Amniotic epithelial cell (primary cell): Measurements from ENCODE around the gene SLC25A48.

Experiments
- DNase-seq: peaks from one replicate; pipeline ENCODE4 v3.0.0-alpha.2; 2010; ENCODE audit warnings: low read depth

Gene SLC25A48

GRCh38 chr5:135881244-135881643 lies 46.8 kb downstream of the SLC25A48 start:
- DNase-seq = no peak

- DNase-seq = no peak
Observed at GRCh38 chr5:135881819-135882218, 47.4 kb downstream of the SLC25A48 start.

GRCh38 chr5:135883026-135883425 lies 48.6 kb downstream of the SLC25A48 start:
- DNase-seq = no peak

DNA sequence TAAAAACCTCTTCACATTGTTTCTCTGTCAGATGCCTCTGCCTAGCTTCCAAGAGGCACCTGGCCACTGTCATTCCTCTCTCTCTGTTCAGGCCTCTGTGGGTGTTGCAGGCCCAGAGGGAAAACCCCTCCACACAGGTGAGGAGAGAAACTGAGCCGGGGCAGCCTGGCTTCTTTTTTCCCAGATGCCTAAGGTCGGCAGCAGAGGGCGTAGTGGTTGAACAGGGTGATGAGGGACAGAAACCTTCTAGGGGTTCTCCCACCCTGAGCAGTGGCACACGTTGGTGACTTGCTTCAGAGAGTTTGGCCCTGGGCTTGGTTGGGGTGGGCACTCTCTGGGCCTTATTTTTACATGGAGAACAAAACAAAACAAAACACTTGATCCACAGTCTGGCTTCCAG lies 49.0 kb downstream of the SLC25A48 start:
- no peak for DNase-seq

GRCh38 chr5:135885031-135885430 lies 50.6 kb downstream of the SLC25A48 start:
- no peak for DNase-seq

GRCh38 chr5:135886136-135886535 lies 51.7 kb downstream of the SLC25A48 start:
- no peak for DNase-seq

DNA sequence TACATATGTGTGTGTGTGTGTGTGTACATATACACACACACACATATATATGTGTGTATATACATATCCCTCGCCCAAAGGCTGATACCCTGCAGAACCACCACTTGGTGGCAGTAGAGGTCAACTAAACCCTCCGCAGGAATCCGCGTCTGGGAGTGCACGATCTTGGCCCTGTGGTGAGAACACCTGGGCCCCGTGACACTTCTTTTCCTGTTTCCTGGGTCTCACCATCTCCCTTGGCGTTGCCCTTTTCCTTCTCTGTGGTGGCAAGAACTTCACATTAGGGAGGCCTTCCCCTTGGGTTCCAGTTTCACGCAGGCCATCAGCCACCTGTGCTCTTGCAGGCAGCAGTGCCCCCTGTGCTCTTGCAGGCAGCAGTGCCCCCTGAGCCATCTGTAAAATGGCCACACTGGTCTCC lies 53.0 kb downstream of the SLC25A48 start:
- peak; percentile 52 for DNase-seq

GRCh38 chr5:135887881-135888614 lies 53.6 kb downstream of the SLC25A48 start:
- peak; percentile 69 for DNase-seq

- DNase-seq = peak; percentile 10
Observed at GRCh38 chr5:135890296-135890695, 55.8 kb downstream of the SLC25A48 start.

DNA sequence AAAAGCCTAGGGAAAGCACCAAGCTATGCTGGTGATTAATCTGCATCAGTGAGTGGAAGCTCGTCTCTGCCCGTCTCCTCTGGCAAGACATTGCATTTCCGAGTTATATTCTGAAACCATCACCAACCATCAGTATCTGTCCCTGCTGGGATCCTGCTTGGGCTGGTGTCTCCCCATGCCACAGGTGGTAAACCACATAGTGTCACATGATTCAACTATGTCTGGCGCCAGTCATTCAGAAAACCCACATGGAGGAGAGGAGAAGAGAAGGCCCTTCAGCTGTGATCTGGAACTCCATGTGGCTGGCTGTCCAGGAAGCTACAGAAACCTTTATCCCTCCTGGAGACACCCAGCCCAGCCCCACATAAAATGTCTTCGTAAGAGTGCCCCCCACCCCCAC lies 56.4 kb downstream of the SLC25A48 start:
- no peak for DNase-seq

DNA sequence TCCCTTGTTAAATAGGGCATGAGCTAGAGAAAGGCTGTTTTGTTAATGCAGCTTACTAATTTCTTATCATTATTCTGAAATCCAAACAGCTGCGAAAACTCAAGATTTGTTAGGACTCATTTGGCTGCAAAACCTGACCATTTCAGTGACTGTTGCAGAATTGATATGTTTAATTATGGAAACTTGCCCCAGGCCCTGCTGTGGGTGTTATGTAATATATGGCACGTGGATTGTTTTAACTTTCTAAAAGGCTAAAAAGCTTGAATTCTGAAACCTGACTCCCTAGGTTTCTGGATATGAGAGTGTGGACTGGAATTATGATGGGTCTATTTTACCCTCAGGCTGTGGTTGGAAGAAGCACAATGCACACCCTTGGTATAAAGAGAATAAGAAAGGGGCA lies 56.8 kb downstream of the SLC25A48 start:
- no peak for DNase-seq

DNA sequence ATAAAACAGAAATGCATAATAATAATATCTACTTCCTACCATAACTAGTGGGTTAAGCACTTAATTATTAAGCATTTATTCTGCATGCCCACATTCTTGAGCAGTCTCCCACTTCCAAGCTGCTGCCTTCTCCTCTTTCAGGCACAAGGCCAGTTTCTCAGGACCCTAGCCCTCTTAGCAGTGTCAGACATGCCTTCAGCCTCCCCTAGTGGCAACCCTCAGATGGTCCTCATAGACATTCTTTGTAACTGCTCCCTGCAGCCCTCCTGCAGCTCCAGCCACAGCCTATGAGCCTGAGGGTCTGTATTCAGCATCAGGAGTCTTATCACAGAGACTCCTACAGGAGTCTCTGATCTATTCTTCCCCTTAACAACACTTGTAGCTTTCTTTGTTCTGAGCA lies 57.3 kb downstream of the SLC25A48 start:
- DNase-seq = no peak

DNA sequence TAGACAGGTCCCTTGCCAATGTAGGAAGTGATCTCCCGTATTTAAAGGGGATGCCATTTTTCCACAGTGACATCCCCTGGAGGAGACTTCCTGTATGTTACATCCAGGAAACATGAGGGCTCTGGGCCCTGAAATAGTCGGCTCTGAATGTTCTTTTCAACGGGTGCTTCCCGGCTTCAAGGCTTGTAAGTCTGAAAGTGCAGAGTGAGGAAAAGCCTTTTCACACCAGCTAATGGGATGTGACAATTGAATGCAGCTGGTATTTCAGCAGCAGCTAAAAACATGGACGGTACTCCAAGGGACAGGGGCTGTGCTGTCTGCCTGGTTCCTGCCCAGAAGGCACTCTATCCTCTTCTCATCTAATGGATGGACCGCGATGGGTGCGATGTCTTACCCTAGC lies 59.8 kb downstream of the SLC25A48 start:
- DNase-seq = no peak

- DNase-seq = no peak
Observed at GRCh38 chr5:135894789-135895188, 60.3 kb downstream of the SLC25A48 start.

GRCh38 chr5:135895474-135896006 lies 61.1 kb downstream of the SLC25A48 start, which contains the start of gene IL9:
Gene IL9, minus strand, starts transcription at chr5:135895841. Its CDS starts 25 bp downstream, at chr5:135895816.
- no peak for DNase-seq

DNA sequence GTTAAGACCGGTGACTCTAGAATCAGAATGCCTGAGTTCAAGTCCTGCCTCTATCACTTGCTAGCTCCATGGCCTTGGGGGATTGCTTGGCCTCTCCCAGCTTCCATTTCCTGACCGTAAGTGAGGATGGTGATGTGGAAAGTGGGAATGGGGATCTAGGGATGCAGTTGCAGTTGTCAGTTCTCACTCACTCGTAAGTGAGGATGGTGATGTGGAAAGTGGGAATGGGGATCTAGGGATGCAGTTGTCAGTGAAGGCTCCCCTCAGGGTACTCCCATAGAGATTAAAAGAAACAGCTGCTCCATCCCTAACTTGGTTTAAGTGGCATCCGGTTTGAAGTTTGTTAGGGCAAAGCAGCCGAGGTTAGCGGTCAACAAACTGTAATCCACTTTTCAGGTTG lies 64.2 kb downstream of the SLC25A48 start:
- no peak for DNase-seq

DNA sequence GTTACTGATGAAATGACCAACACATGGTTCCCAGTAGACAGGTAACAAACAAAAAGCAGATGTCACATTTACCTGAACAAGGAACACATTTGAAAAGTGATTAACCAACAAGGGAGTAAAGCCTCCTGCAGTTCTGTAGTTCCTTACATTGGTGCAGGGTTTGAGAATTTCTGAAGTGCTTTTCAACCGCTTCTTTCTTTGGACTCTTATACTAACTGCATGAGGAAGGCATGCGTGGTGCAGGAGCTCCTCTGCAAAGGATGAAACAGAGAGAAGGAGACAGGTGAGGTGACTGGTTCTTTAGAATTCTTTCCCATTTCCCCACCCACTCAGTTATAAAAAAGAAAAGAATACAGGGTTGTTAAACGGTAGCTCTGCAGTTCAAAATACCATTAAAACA lies 65.8 kb downstream of the SLC25A48 start:
- DNase-seq = no peak

- no peak for DNase-seq
Observed at GRCh38 chr5:135901633-135902032, 67.2 kb downstream of the SLC25A48 start.

- no peak for DNase-seq
Observed at GRCh38 chr5:135905144-135905543, 70.7 kb downstream of the SLC25A48 start.

DNA sequence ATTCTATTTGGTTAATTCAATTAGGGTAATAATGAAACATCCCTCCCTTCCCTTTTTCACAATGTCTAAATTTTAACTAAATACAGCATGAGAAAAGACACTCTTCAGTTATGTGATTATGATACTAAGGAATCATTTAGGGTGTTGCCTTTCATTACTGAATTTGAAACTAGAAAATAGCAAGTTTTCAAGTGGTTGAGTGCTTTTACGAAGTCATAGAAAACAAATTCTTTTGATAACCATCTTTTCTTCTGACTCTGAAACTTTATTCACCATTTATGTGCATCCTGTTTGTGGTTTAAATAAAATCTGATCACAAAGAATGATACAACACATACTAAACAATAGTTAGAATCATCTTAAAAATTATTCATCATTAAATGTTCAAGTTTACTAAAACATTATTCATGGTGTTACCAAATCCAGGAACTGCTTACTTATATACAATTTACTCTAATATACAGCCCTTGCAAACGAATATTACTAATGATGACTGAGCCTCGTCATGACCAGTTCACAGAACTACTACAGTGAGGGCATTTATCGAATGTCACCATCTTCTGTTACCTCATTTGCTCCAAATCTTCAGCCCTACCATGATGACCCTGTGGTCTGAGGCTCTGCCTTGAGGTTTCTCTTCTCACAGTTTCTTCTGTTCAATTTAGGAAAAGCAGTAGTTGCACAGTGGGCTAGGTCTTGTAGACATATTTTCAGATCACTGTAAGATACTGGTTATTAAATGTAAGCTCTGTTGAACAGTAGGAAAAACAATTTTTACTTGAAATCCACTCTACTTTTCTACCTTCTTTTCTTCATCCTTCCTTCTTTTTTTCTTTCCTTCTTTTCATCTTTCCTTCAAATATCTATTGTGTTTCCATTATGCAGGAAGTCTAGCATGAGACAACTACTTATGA lies 79.5 kb downstream of the SLC25A48 start:
- DNase-seq = no peak

- DNase-seq = no peak
Observed at GRCh38 chr5:135915466-135916001, 81.1 kb downstream of the SLC25A48 start.

DNA sequence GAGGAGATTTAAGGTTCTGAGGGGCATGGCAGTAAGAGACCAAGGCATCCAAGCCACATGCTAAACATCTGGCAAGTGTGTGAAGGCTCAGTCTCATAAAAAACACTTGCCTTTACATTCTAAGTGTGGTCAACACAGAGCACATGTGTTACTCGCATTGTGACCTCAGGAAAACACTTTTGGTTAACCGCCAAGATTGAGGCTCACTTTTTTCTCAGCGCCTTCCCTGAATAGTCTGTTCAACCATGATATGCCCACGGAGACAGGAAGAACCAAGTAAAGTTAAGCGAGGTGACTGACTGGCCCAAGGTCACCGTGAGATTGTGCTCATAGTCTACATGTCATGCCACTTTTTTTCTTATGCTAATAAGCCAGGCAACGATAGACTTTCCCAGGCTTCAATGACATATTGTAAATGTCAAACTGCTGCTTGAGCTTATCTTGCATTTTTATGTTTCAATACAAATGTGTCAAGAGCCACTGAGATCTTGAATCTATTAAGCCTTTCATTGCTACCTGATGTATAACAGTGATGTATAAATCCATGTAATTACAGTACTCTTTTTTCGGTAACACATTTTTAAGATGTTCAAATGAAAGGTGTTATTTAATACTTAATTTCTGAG lies 82.3 kb downstream of the SLC25A48 start:
- DNase-seq = no peak
